HCT116 (cell line): ENCODE data around the gene INS.

Experiments used
- CEBPB ChIP-seq: IDR thresholded peaks from 2 replicates; pipeline ENCODE4 v1.6.1; 2012; ENCODE audit warnings: low read depth
- ELF1 ChIP-seq: IDR thresholded peaks from 2 replicates; pipeline ENCODE4 v1.6.1; 2012; ENCODE audit warnings: low read depth, borderline replicate concordance
- EZH2 ChIP-seq: fragments of 200-600 bp; sonication (generic); IDR thresholded peaks from 2 replicates; pipeline ENCODE4 v1.6.1; 2017; ENCODE audit warnings: antibody characterized with exemption, mixed run types
- EZH2phosphoT487 ChIP-seq: fragments of 200-600 bp; IDR thresholded peaks from 2 replicates; pipeline ENCODE4 v1.6.1; 2018; ENCODE audit warnings: antibody characterized with exemption, borderline replicate concordance
- JUND ChIP-seq: IDR thresholded peaks from 2 replicates; pipeline ENCODE4 v1.6.1; 2012
- MAX ChIP-seq: IDR thresholded peaks from 2 replicates; pipeline ENCODE4 v1.6.1; 2012
- POLR2A ChIP-seq: IDR thresholded peaks from 2 replicates; pipeline ENCODE4 v1.7.0; 2011; ENCODE audit warnings: borderline replicate concordance; ENCODE audit not compliant: insufficient read depth, insufficient read length; ENCODE audit errors: extremely low read depth
- POLR2AphosphoS5 ChIP-seq: IDR thresholded peaks from 2 replicates; pipeline ENCODE4 v1.6.1; 2011; ENCODE audit warnings: mild to moderate bottlenecking, low read depth, low read length, moderate library complexity
- RAD21 ChIP-seq: IDR thresholded peaks from 2 replicates; pipeline ENCODE4 v1.6.1; 2012; ENCODE audit warnings: low read depth, mild to moderate bottlenecking
- SIN3A ChIP-seq: IDR thresholded peaks from 2 replicates; pipeline ENCODE4 v1.6.1; 2012; ENCODE audit warnings: low read depth
- TCF7L2 ChIP-seq: IDR thresholded peaks from 2 replicates; pipeline ENCODE4 v1.7.0; 2011; ENCODE audit warnings: borderline replicate concordance, inconsistent platforms; ENCODE audit not compliant: insufficient read depth, insufficient read length; ENCODE audit errors: extremely low read depth
- TF ChIP-seq, protein P1 (sequence below), 3 experiments: fragments of 200-600 bp in 1 of 3; sonication (generic) in 1 of 3; IDR thresholded peaks in 2 of 3; conservative IDR thresholded peaks in 1 of 3; 2 replicates each; pipeline ENCODE4 v1.5.1; 2012 to 2017; ENCODE audit warnings: low read depth in 2 of 3, low read length in 2 of 3, antibody characterized with exemption in 1 of 3, borderline replicate concordance in 1 of 3, control low read depth in 1 of 3, mild to moderate bottlenecking in 1 of 3, mixed read lengths in 1 of 3, mixed run types in 1 of 3, moderate library complexity in 1 of 3; ENCODE audit not compliant: insufficient read depth in 1 of 3
- TF ChIP-seq, protein P2 (sequence below): IDR thresholded peaks from 2 replicates; pipeline ENCODE4 v1.6.1; 2012

GRCh38 chr11:2179516-2179915 lies 18.5 kb upstream of the INS start:
- TF ChIP-seq ELF1 (no peak), EZH2 (no peak), TCF7L2 (no peak), MAX (no peak), POLR2AphosphoS5 (no peak), SIN3A (no peak), EZH2phosphoT487 (no peak), CEBPB (no peak), RAD21 (no peak), JUND (no peak), POLR2A (no peak)
- TF ChIP-seq, protein P1, sequence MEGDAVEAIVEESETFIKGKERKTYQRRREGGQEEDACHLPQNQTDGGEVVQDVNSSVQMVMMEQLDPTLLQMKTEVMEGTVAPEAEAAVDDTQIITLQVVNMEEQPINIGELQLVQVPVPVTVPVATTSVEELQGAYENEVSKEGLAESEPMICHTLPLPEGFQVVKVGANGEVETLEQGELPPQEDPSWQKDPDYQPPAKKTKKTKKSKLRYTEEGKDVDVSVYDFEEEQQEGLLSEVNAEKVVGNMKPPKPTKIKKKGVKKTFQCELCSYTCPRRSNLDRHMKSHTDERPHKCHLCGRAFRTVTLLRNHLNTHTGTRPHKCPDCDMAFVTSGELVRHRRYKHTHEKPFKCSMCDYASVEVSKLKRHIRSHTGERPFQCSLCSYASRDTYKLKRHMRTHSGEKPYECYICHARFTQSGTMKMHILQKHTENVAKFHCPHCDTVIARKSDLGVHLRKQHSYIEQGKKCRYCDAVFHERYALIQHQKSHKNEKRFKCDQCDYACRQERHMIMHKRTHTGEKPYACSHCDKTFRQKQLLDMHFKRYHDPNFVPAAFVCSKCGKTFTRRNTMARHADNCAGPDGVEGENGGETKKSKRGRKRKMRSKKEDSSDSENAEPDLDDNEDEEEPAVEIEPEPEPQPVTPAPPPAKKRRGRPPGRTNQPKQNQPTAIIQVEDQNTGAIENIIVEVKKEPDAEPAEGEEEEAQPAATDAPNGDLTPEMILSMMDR (IDR thresholded peaks at IDR 0.05 in 2 of 3, conservative IDR thresholded peaks at IDR 0.05 in 1 of 3; ENCODE audit: borderline replicate concordance in 1 of 3, insufficient read depth in 1 of 3, low read depth in 2 of 3, low read length in 2 of 3), result no peak
- TF ChIP-seq, protein P2, sequence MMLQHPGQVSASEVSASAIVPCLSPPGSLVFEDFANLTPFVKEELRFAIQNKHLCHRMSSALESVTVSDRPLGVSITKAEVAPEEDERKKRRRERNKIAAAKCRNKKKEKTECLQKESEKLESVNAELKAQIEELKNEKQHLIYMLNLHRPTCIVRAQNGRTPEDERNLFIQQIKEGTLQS, result no peak
